K562 (cell line): ENCODE measurements around the gene HOXD12. TPM values are rescaled to one million over a fixed set of nuclear protein-coding genes. Genes with fewer than 3 reads are reported as not detected.

Source experiments
- ATF6 ChIP-seq: sonication (generic); formaldehyde crosslinking; IDR thresholded peaks from 2 replicates; pipeline ENCODE4 v1.4.0; 2020; ENCODE audit warnings: mild to moderate bottlenecking, missing genetic modification reagents
- CCAR2 ChIP-seq: fragments of 200-400 bp; formaldehyde crosslinking; IDR thresholded peaks from 2 replicates; pipeline ENCODE4 v1.6.1; 2017; ENCODE audit warnings: mild to moderate bottlenecking, low read depth, low read length
- JUND ChIP-seq, 2 experiments: IDR thresholded peaks; 2 replicates in 1 of 2; 3 replicates in 1 of 2; pipeline ENCODE4 v1.6.1; 2011; ENCODE audit warnings: borderline replicate concordance in 2 of 2, low read depth in 2 of 2, low read length in 2 of 2, improper control_type of control experiment in 1 of 2, missing biosample characterization in 1 of 2, missing genetic modification characterization in 1 of 2, missing genetic modification reagents in 1 of 2
- PCBP2 ChIP-seq: fragments of 200-400 bp; formaldehyde crosslinking; IDR thresholded peaks from 2 replicates; pipeline ENCODE4 v1.6.1; 2018; ENCODE audit warnings: low read length, low read depth, mild to moderate bottlenecking, moderate library complexity; ENCODE audit not compliant: poor library complexity, severe bottlenecking
- SIRT6 ChIP-seq: IDR thresholded peaks from one replicate; pipeline ENCODE4 v1.6.1; 2012; ENCODE audit warnings: low read depth, mild to moderate bottlenecking, control low read depth, inconsistent platforms, low read length, moderate library complexity
- TEAD4 ChIP-seq, 2 experiments: sonication (generic) in 1 of 2; formaldehyde crosslinking in 1 of 2; IDR thresholded peaks; 2 replicates each; pipeline versions ENCODE4 v1.6.1 to v1.8.0; 2012 to 2022; ENCODE audit warnings: borderline replicate concordance in 1 of 2, inconsistent platforms in 1 of 2, low read length in 1 of 2, mild to moderate bottlenecking in 1 of 2, missing genetic modification reagents in 1 of 2
- ZKSCAN1 ChIP-seq: fragments of 150-350 bp; IDR thresholded peaks from 2 replicates; pipeline ENCODE4 v1.6.1; 2016; ENCODE audit warnings: low read depth, low read length
- ZNF318 ChIP-seq, 2 experiments: fragments of 450-650 bp; IDR thresholded peaks; 2 replicates each; pipeline ENCODE4 v1.6.1; 2016; ENCODE audit warnings: mild to moderate bottlenecking in 2 of 2, borderline replicate concordance in 1 of 2, low read depth in 1 of 2, moderate library complexity in 1 of 2
- ZNF444 ChIP-seq: fragments of 250-450 bp; sonication (Bioruptor Pico); IDR thresholded peaks from 2 replicates; pipeline ENCODE4 v1.4.0; 2020; ENCODE audit warnings: mild to moderate bottlenecking, moderate library complexity
- polyA plus RNA-seq, 8 experiments: library from polyadenylated mRNA; depleted of rRNA in 4 of 8; stranded (reverse) in 5 of 8; unstranded in 3 of 8; fragments of >200 nt; fragmentation: Nextera tagmentation in 2 of 8; fragmentation: Illumina TruSeq in 1 of 8; extraction: Ambion mirVana in 2 of 8; extraction: Trizol in 1 of 8; gene quantifications; 2 replicates each; pipeline versions ENCODE4 v1.2.1 to v1.2.3, GENCODE V29; 2011 to 2014; ENCODE audit warnings: inconsistent platforms in 1 of 8, missing spikeins in 1 of 8
- total RNA-seq, 7 experiments: library from RNA; depleted of rRNA in 6 of 7; stranded (reverse); fragments of >200 nt in 6 of 7; fragmentation: Illumina TruSeq in 2 of 7; extraction: Trizol in 2 of 7; gene quantifications; 2 replicates each; pipeline versions ENCODE4 v1.2.1 to v1.2.3, GENCODE V29; 2011 to 2021; ENCODE audit warnings: low replicate concordance in 1 of 7
- TF ChIP-seq, protein P1 (sequence below), 2 experiments: fragments of 450-650 bp; conservative IDR thresholded peaks; 2 replicates each; pipeline ENCODE4 v1.6.1; 2017; ENCODE audit warnings: mild to moderate bottlenecking in 2 of 2, moderate library complexity in 2 of 2
- TF ChIP-seq, protein P2 (sequence below): fragments of 250-450 bp; sonication (Bioruptor Pico); IDR thresholded peaks from 2 replicates; pipeline ENCODE4 v1.8.0; 2022; ENCODE audit warnings: moderate library complexity, mild to moderate bottlenecking, inconsistent platforms

HOXD12 gene
- total and polyA plus RNA-seq, 9 of the 15 experiments (the other 6 are each of a cell fraction or from before 2014, with no cell fraction given): not detected

DNA sequence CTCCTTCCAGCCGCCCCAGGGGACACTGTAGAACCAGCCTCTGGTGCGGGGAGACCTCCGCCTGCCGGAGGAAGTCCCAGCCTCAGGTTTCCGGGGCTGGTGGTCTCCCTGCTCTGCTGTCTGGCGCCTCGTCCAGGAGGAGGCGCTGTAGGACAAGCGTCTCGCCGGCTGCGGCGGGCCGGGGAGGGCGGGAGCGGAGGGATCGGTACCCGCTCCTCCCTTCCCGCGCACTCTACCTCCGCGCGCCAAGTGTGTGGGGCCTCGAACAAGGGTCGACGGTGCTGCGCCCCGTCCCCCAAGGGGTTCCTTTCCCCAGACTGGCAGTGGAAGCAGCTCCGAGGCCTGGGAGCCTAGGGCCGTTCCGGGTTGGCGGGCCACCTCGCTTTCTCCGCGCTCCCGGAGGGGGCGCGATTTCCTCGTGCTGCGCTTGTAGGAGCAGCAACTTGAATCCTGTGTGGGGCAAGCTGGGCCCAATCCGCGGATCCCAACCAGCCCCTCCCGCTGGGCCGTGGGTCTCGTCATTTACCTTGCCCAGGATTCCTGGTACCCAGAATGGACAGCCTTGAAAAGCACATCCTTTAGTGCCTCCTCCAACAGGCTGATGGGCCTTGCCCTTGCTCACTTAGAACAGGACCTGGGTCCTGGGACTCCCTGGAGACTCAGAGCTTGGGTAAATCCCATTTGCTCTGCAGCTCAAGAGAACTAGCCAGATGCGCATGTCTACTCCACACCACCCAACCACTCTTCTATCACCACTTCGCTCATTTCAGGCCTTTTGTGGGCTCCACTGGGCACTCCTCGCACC, 41.1 kb downstream of the HOXD12 start (continued):
- peak; percentile 56; the same call in 1 of the 2 replicates for TF ChIP-seq ATF6 (CRISPR knock-in tag)
- TF ChIP-seq CCAR2: no peak
- TF ChIP-seq TEAD4 (IDR thresholded peaks at IDR 0.05; ENCODE audit: low read length): no peak
- no peak for TF ChIP-seq TEAD4 (CRISPR knock-in tag; IDR thresholded peaks at IDR 0.05; ENCODE audit: borderline replicate concordance)
- no peak for TF ChIP-seq PCBP2
- no peak for TF ChIP-seq SIRT6
- TF ChIP-seq ZKSCAN1: no peak
- TF ChIP-seq ZNF444 (CRISPR knock-in tag): no peak
- TF ChIP-seq, protein P1, sequence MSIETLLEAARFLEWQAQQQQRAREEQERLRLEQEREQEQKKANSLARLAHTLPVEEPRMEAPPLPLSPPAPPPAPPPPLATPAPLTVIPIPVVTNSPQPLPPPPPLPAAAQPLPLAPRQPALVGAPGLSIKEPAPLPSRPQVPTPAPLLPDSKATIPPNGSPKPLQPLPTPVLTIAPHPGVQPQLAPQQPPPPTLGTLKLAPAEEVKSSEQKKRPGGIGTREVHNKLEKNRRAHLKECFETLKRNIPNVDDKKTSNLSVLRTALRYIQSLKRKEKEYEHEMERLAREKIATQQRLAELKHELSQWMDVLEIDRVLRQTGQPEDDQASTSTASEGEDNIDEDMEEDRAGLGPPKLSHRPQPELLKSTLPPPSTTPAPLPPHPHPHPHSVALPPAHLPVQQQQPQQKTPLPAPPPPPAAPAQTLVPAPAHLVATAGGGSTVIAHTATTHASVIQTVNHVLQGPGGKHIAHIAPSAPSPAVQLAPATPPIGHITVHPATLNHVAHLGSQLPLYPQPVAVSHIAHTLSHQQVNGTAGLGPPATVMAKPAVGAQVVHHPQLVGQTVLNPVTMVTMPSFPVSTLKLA (conservative IDR thresholded peaks at IDR 0.05): no peak
- TF ChIP-seq, protein P2, sequence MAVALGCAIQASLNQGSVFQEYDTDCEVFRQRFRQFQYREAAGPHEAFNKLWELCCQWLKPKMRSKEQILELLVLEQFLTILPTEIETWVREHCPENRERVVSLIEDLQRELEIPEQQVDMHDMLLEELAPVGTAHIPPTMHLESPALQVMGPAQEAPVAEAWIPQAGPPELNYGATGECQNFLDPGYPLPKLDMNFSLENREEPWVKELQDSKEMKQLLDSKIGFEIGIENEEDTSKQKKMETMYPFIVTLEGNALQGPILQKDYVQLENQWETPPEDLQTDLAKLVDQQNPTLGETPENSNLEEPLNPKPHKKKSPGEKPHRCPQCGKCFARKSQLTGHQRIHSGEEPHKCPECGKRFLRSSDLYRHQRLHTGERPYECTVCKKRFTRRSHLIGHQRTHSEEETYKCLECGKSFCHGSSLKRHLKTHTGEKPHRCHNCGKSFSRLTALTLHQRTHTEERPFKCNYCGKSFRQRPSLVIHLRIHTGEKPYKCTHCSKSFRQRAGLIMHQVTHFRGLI (CRISPR knock-in tag): no peak
- no peak for TF ChIP-seq ZNF318 (IDR thresholded peaks at IDR 0.05; ENCODE audit: borderline replicate concordance in 1 of 2, low read depth in 1 of 2)
- TF ChIP-seq JUND (IDR thresholded peaks at IDR 0.05; ENCODE audit: borderline replicate concordance, low read depth, low read length): peak; percentile 29; the same call in 1 of the 2 replicates
- TF ChIP-seq JUND (tag; IDR thresholded peaks at IDR 0.05; ENCODE audit: borderline replicate concordance, low read depth, low read length): no peak; the same call in 2 of the 3 replicates
